ENCODE measurements around the gene ST7.

Gene ST7

GRCh38 chr7:117272017-117272759 is 318.9 kb downstream of the ST7 start:
- no peak overlapping the region for H3K27ac Mint-ChIP-seq
- no peaks in the 10 kb centered on the region for H3K27me3 Mint-ChIP-seq (ENCODE audit: low read depth)
- H3K4me3 Mint-ChIP-seq, result no peak overlapping the region
- no peak for DNase-seq (ENCODE audit: low spot score)
- H3K4me1 Mint-ChIP-seq (ENCODE audit: low read depth), result no peaks in the 10 kb centered on the region
- H3K9me3 Mint-ChIP-seq, result no peaks in the 10 kb centered on the region
- H3K36me3 Mint-ChIP-seq (ENCODE audit: low read depth), result no peaks in the 10 kb centered on the region

GRCh38 chr7:117273325-117273724 is 320.0 kb downstream of the ST7 start:
- DNase-seq (ENCODE audit: low spot score), result no peak
- no peaks in the 10 kb centered on the region for H3K4me1 Mint-ChIP-seq (ENCODE audit: low read depth)
- no peak overlapping the region for H3K4me3 Mint-ChIP-seq
- H3K36me3 Mint-ChIP-seq (ENCODE audit: low read depth), result no peaks in the 10 kb centered on the region
- no peaks in the 10 kb centered on the region for H3K27me3 Mint-ChIP-seq (ENCODE audit: low read depth)
- H3K9me3 Mint-ChIP-seq, result no peaks in the 10 kb centered on the region
- no peak overlapping the region for H3K27ac Mint-ChIP-seq

GRCh38 chr7:117273814-117274225 is 320.5 kb downstream of the ST7 start:
- Mint-ChIP-seq H3K4me3 (no peak overlapping the region), H3K27me3 (ENCODE audit: low read depth) (no peaks in the 10 kb centered on the region), H3K36me3 (ENCODE audit: low read depth) (no peaks in the 10 kb centered on the region), H3K27ac (no peak overlapping the region), H3K9me3 (no peaks in the 10 kb centered on the region), H3K4me1 (ENCODE audit: low read depth) (no peaks in the 10 kb centered on the region)
- no peak for DNase-seq (ENCODE audit: low spot score)

GRCh38 chr7:117274951-117275350 is 321.6 kb downstream of the ST7 start:
- Mint-ChIP-seq H3K36me3 (ENCODE audit: low read depth) (no peaks in the 10 kb centered on the region), H3K4me1 (ENCODE audit: low read depth) (no peaks in the 10 kb centered on the region), H3K9me3 (no peaks in the 10 kb centered on the region), H3K27me3 (ENCODE audit: low read depth) (no peaks in the 10 kb centered on the region), H3K27ac (no peak overlapping the region), H3K4me3 (no peak overlapping the region)
- no peak for DNase-seq (ENCODE audit: low spot score)

GRCh38 chr7:117277576-117277975 is 324.3 kb downstream of the ST7 start:
- H3K36me3 Mint-ChIP-seq (ENCODE audit: low read depth), result no peaks in the 10 kb centered on the region
- H3K27ac Mint-ChIP-seq, result no peak overlapping the region
- no peaks in the 10 kb centered on the region for H3K4me1 Mint-ChIP-seq (ENCODE audit: low read depth)
- H3K4me3 Mint-ChIP-seq, result no peak overlapping the region
- DNase-seq (ENCODE audit: low spot score), result no peak
- no peaks in the 10 kb centered on the region for H3K9me3 Mint-ChIP-seq
- no peaks in the 10 kb centered on the region for H3K27me3 Mint-ChIP-seq (ENCODE audit: low read depth)

- no peak overlapping the region for H3K27ac Mint-ChIP-seq
- no peak for DNase-seq (ENCODE audit: low spot score)
- H3K9me3 Mint-ChIP-seq, result no peaks in the 10 kb centered on the region
- no peaks in the 10 kb centered on the region for H3K27me3 Mint-ChIP-seq (ENCODE audit: low read depth)
- no peaks in the 10 kb centered on the region for H3K4me1 Mint-ChIP-seq (ENCODE audit: low read depth)
- no peak overlapping the region for H3K4me3 Mint-ChIP-seq
- no peaks in the 10 kb centered on the region for H3K36me3 Mint-ChIP-seq (ENCODE audit: low read depth)
These were observed 324.7 kb downstream of the ST7 start for GRCh38 chr7:117278040-117278439.

GRCh38 chr7:117279203-117279602 is 325.9 kb downstream of the ST7 start:
- Mint-ChIP-seq H3K27ac (no peak overlapping the region), H3K27me3 (ENCODE audit: low read depth) (no peaks in the 10 kb centered on the region), H3K36me3 (ENCODE audit: low read depth) (no peaks in the 10 kb centered on the region), H3K4me3 (no peak overlapping the region), H3K9me3 (no peaks in the 10 kb centered on the region), H3K4me1 (ENCODE audit: low read depth) (no peaks in the 10 kb centered on the region)
- no peak for DNase-seq (ENCODE audit: low spot score)
